ENCODE measurements around the gene ECHS1. TPM values are rescaled to one million over a fixed set of nuclear protein-coding genes. Genes with fewer than 3 reads are reported as not detected.
"Not testable (repeated sequence)": the region's sequence is repeated elsewhere in the genome, so short reads cannot be mapped to it uniquely, and the experiment has no call there.

ECHS1 gene
- total and polyA plus RNA-seq, 2 experiments from 2014 or later, result 92.1 to 127 TPM

- TF ChIP-seq EZH2phosphoT487 (IDR thresholded peaks at IDR 0.05; ENCODE audit: unreplicated experiment) (no peak), ZNF114 (CRISPR knock-in tag; IDR thresholded peaks at IDR 0.05) (no peak), NANOG (IDR thresholded peaks at IDR 0.05; ENCODE audit: borderline replicate concordance) (no peak), EZH2 (IDR thresholded peaks at IDR 0.05; ENCODE audit: low read depth, unreplicated experiment) (no peak), CREB1 (CRISPR knock-in tag; IDR thresholded peaks at IDR 0.05; ENCODE audit: low read depth) (no peak), POLR2AphosphoS5 (IDR thresholded peaks at IDR 0.05; ENCODE audit: low read depth) (no peak)
These were observed 647 bp downstream of the ECHS1 start (continued) for GRCh38 chr10:133372507-133372906.

- H3K4me3 ChIP-seq, result no peak overlapping the region
- DNase-seq (ENCODE audit: low spot score) (no peak), ATAC-seq (no peak)
- no peak overlapping the region for H3K27ac ChIP-seq (ENCODE audit: low read depth)
- TF ChIP-seq EZH2 (IDR thresholded peaks at IDR 0.05; ENCODE audit: low read depth, unreplicated experiment), result no peak
- TF ChIP-seq JUNB (IDR thresholded peaks at IDR 0.05; ENCODE audit: unreplicated experiment), result no peak
- TF ChIP-seq CREB1 (CRISPR knock-in tag; IDR thresholded peaks at IDR 0.05; ENCODE audit: low read depth), result no peak
- no peak for TF ChIP-seq EZH2phosphoT487 (IDR thresholded peaks at IDR 0.05; ENCODE audit: unreplicated experiment)
- no peak for TF ChIP-seq ZNF331 (CRISPR knock-in tag; IDR thresholded peaks at IDR 0.05; ENCODE audit: low read depth)
- Mint-ChIP-seq H3K36me3 (ENCODE audit: low read depth) (peaks cover 44% of the 10 kb centered on the region), H3K4me3 (no peak overlapping the region), H3K4me1 (peaks cover 5% of the 10 kb centered on the region), H3K27me3 (ENCODE audit: insufficient read depth, low read depth, poor library complexity) (peaks cover 11% of the 10 kb centered on the region), H3K9me3 (no peaks in the 10 kb centered on the region), H3K27ac (no peak overlapping the region)
- H3K79me2 ChIP-seq (replicated peaks; ENCODE audit: insufficient read depth), result no peaks in the 10 kb centered on the region
- no peak overlapping the region for H2AFZ ChIP-seq
- no peaks in the 10 kb centered on the region for H3K9me2 ChIP-seq (ENCODE audit: insufficient read depth)
- peaks cover 4% of the 10 kb centered on the region; the same call in 1 of the 2 replicates for H4K20me1 ChIP-seq (replicated peaks; ENCODE audit: insufficient read depth)
- H3F3A ChIP-seq (replicated peaks; ENCODE audit: low read depth), result 0 out of 2 replicates have a peak, but pooled peaks cover 3% of the 10 kb centered on the region
- H3K4me2 ChIP-seq, result no peak overlapping the region
- no peaks in the 10 kb centered on the region for H3K4me1 ChIP-seq (ENCODE audit: insufficient read depth)
- peaks cover 16% of the 10 kb centered on the region for H3K27me3 ChIP-seq (ENCODE audit: insufficient read depth)
- no peaks in the 10 kb centered on the region for H3K36me3 ChIP-seq (ENCODE audit: insufficient read depth)
These were observed 2.9 kb downstream of the ECHS1 start for GRCh38 chr10:133370030-133370786.

GRCh38 chr10:133368153-133368552 lies 5.0 kb downstream of the ECHS1 start:
- peaks cover 55% of the 10 kb centered on the region for H3K36me3 Mint-ChIP-seq (ENCODE audit: low read depth)

GRCh38 chr10:133367461-133367860 lies 5.7 kb downstream of the ECHS1 start:
- not testable (repeated sequence) for H3K79me2 ChIP-seq (replicated peaks; ENCODE audit: insufficient read depth); DNase-seq (ENCODE audit: low spot score); H3K4me3 Mint-ChIP-seq; H3K9me3 Mint-ChIP-seq; H3F3A ChIP-seq (replicated peaks; ENCODE audit: low read depth); H3K27ac Mint-ChIP-seq; H2AFZ ChIP-seq; H3K4me1 Mint-ChIP-seq; H3K9me2 ChIP-seq (ENCODE audit: insufficient read depth); H3K4me1 ChIP-seq (ENCODE audit: insufficient read depth); H3K27me3 Mint-ChIP-seq (ENCODE audit: insufficient read depth, low read depth, poor library complexity); ATAC-seq; H4K20me1 ChIP-seq (replicated peaks; ENCODE audit: insufficient read depth); H3K4me3 ChIP-seq; H3K27ac ChIP-seq (ENCODE audit: low read depth); H3K4me2 ChIP-seq; H3K27me3 ChIP-seq (ENCODE audit: insufficient read depth); H3K36me3 ChIP-seq (ENCODE audit: insufficient read depth)
- peaks cover 62% of the 10 kb centered on the region for H3K36me3 Mint-ChIP-seq (ENCODE audit: low read depth)

More at GRCh38 chr10:133368153-133368552, 5.0 kb downstream of the ECHS1 start:
- peaks cover 3% of the 10 kb centered on the region; the same call in 2 of the 3 replicates for H3K4me1 Mint-ChIP-seq
- DNase-seq (ENCODE audit: low spot score) (no peak), ATAC-seq (no peak)
- Histone ChIP-seq H3K27ac (ENCODE audit: low read depth) (no peak overlapping the region), H3K9me2 (ENCODE audit: insufficient read depth) (no peaks in the 10 kb centered on the region), H3F3A (replicated peaks; ENCODE audit: low read depth) (no peaks in the 10 kb centered on the region), H3K4me3 (no peak overlapping the region), H3K4me1 (ENCODE audit: insufficient read depth) (no peaks in the 10 kb centered on the region), H3K4me2 (no peak overlapping the region), H4K20me1 (replicated peaks; ENCODE audit: insufficient read depth) (peaks cover 4% of the 10 kb centered on the region; the same call in 1 of the 2 replicates), H3K36me3 (ENCODE audit: insufficient read depth) (no peaks in the 10 kb centered on the region), H3K27me3 (ENCODE audit: insufficient read depth) (no peaks in the 10 kb centered on the region), H2AFZ (no peak overlapping the region), H3K79me2 (replicated peaks; ENCODE audit: insufficient read depth) (no peaks in the 10 kb centered on the region)
- no peak overlapping the region for H3K27ac Mint-ChIP-seq
- no peak overlapping the region; the same call in 2 of the 3 replicates for H3K4me3 Mint-ChIP-seq
- H3K27me3 Mint-ChIP-seq (ENCODE audit: insufficient read depth, low read depth, poor library complexity), result no peaks in the 10 kb centered on the region
- H3K9me3 Mint-ChIP-seq, result no peaks in the 10 kb centered on the region
- TF ChIP-seq ETS1 (IDR thresholded peaks at IDR 0.05) (no peak), EZH2 (IDR thresholded peaks at IDR 0.05; ENCODE audit: low read depth, unreplicated experiment) (no peak), CTCF (conservative IDR thresholded peaks at IDR 0.05; ENCODE audit: low read depth in 2 of 2) (no peak), STAT1 (IDR thresholded peaks at IDR 0.05; ENCODE audit: unreplicated experiment) (no peak)

All from GM23338 (cell line).